DND-41 (cell line): ENCODE measurements around the gene DGUOK.

Experiments used
- EZH2 ChIP-seq: IDR thresholded peaks from 3 replicates; pipeline ENCODE4 v1.6.1; 2012; ENCODE audit warnings: borderline replicate concordance, low read depth, mild to moderate bottlenecking, moderate library complexity, low read length, inconsistent platforms; ENCODE audit not compliant: severe bottlenecking
- TF ChIP-seq, protein P1 (sequence below): IDR thresholded peaks from 2 replicates; pipeline ENCODE4 v1.5.1; 2012; ENCODE audit warnings: borderline replicate concordance, low read length, moderate library complexity, mild to moderate bottlenecking; ENCODE audit not compliant: poor library complexity, severe bottlenecking; ENCODE audit errors: extremely low read depth

DNA sequence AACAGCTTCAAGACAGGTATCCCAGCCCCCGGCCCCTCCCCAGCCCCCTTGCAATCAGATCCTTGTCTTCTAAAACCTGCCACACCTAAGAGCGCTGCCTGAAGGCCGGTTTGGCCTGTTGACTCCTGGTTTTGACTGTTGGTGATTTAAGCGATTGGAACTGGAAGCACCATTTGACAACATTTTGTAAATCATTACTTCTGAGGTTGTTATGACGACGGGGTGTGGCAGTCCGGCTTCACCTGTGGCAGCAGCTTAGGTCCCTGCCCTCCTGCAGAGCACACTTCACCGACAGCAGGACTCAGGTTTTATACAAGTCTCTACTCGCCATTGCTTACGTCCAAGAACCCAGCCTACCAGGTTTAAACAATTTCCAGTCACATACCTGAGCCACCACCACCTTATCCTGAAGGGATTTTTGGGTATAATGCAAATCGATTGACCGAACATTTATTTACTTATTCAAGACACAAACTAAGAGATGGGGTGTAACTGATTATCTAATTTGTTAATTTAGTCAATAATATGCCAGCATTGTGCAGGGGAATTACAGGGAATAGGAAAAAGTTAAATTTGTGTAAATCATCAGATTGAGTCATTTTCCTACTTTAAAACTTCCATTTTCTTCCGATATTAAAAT is 707 bp upstream of the DGUOK start:
- TF ChIP-seq, protein P1, sequence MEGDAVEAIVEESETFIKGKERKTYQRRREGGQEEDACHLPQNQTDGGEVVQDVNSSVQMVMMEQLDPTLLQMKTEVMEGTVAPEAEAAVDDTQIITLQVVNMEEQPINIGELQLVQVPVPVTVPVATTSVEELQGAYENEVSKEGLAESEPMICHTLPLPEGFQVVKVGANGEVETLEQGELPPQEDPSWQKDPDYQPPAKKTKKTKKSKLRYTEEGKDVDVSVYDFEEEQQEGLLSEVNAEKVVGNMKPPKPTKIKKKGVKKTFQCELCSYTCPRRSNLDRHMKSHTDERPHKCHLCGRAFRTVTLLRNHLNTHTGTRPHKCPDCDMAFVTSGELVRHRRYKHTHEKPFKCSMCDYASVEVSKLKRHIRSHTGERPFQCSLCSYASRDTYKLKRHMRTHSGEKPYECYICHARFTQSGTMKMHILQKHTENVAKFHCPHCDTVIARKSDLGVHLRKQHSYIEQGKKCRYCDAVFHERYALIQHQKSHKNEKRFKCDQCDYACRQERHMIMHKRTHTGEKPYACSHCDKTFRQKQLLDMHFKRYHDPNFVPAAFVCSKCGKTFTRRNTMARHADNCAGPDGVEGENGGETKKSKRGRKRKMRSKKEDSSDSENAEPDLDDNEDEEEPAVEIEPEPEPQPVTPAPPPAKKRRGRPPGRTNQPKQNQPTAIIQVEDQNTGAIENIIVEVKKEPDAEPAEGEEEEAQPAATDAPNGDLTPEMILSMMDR = no peak
- TF ChIP-seq EZH2 = no peak
